IMR-90 (cell line): ENCODE results near the gene ABCC3. TPM values are rescaled to one million over a fixed set of nuclear protein-coding genes. Genes with fewer than 3 reads are reported as not detected.

Experiments
- ATAC-seq: fragments of 200-7000 bp; cut with Tn5 transposase; 2 replicates; pipeline ENCODE4 v1.9.1; 2020; ENCODE audit warnings: low read depth, mild to moderate bottlenecking, moderate library complexity
- BruUV-seq: library from RNA; stranded (reverse); fragments of 400-500 nt; replicated peaks from 2 replicates; lab custom pipeline; 2021; lab: Mats Ljungman, UMichigan
- CTCF ChIA-PET: fragments of 300-600 bp; formaldehyde crosslinking; extraction: SDS; loops from one replicate; lab custom pipeline; 2021; ENCODE audit warnings: antibody characterized with exemption; lab: Yijun Ruan, JAX
- POLR2A ChIA-PET: fragments of 300-600 bp; sonication (Branson Sonifier 250); formaldehyde crosslinking; loops from one replicate; lab custom pipeline; 2022; ENCODE audit warnings: antibody characterized with exemption; ENCODE audit not compliant: unreplicated experiment; lab: Charles Lee
- DNase-seq: peaks from one replicate; pipeline ENCODE4 v3.0.0; 2013
- H2AFZ ChIP-seq: replicated peaks from 2 replicates; pipeline ENCODE3; 2013; ENCODE audit warnings: low read length, mild to moderate bottlenecking; ENCODE audit not compliant: poor library complexity
- H2AK5ac ChIP-seq: 2 replicates; pipeline ENCODE4 v1.6.1; 2013; ENCODE audit warnings: low read depth, low read length, inconsistent platforms
- H2AK9ac ChIP-seq: replicated peaks from 2 replicates; pipeline ENCODE3; 2013; ENCODE audit warnings: mild to moderate bottlenecking, low read depth, low read length, moderate library complexity; ENCODE audit not compliant: poor library complexity
- H2BK120ac ChIP-seq: 2 replicates; pipeline ENCODE4 v1.6.1; 2013; ENCODE audit warnings: low read depth, low read length, inconsistent platforms
- H2BK15ac ChIP-seq: 3 replicates; pipeline ENCODE4 v1.6.1; 2013; ENCODE audit warnings: low read depth, low read length, inconsistent platforms
- H2BK20ac ChIP-seq: 2 replicates; pipeline ENCODE4 v1.6.1; 2013; ENCODE audit warnings: low read depth, mild to moderate bottlenecking, inconsistent platforms, low read length, moderate library complexity
- H2BK5ac ChIP-seq: 2 replicates; pipeline ENCODE4 v1.6.1; 2013; ENCODE audit warnings: mild to moderate bottlenecking, low read depth, low read length, inconsistent platforms; ENCODE audit not compliant: poor library complexity, severe bottlenecking
- H3K14ac ChIP-seq: replicated peaks from 2 replicates; pipeline ENCODE4 v1.6.1; 2013; ENCODE audit warnings: low read depth, low read length, inconsistent platforms
- H3K18ac ChIP-seq: 2 replicates; pipeline ENCODE4 v1.6.1; 2013; ENCODE audit warnings: low read depth, low read length, control low read depth
- H3K23ac ChIP-seq: 2 replicates; pipeline ENCODE4 v1.6.1; 2013; ENCODE audit warnings: low read depth, low read length, inconsistent platforms
- H3K27ac ChIP-seq: 2 replicates; pipeline ENCODE4 v1.5.1; 2013; ENCODE audit warnings: mild to moderate bottlenecking, control low read depth, low read length; ENCODE audit not compliant: insufficient read depth
- H3K27me3 ChIP-seq: 2 replicates; pipeline ENCODE4 v1.6.1; 2013; ENCODE audit warnings: low read length; ENCODE audit not compliant: control insufficient read depth, insufficient read depth
- H3K36me3 ChIP-seq: 2 replicates; pipeline ENCODE4 v1.6.1; 2013; ENCODE audit warnings: low read length, mixed read lengths; ENCODE audit not compliant: control insufficient read depth, insufficient read depth
- H3K4ac ChIP-seq: 2 replicates; pipeline ENCODE4 v1.6.1; 2013; ENCODE audit warnings: low read depth, low read length, inconsistent platforms
- H3K4me1 ChIP-seq: 2 replicates; pipeline ENCODE4 v1.6.1; 2013; ENCODE audit warnings: low read length, mixed read lengths; ENCODE audit not compliant: control insufficient read depth, insufficient read depth
- H3K4me2 ChIP-seq: 2 replicates; pipeline ENCODE4 v1.6.1; 2013; ENCODE audit warnings: low read depth, mild to moderate bottlenecking, control low read depth, low read length, moderate library complexity
- H3K4me3 ChIP-seq: 2 replicates; pipeline ENCODE4 v1.5.1; 2013; ENCODE audit warnings: low read depth, mild to moderate bottlenecking, control low read depth, low read length, moderate library complexity; ENCODE audit not compliant: insufficient read depth
- H3K56ac ChIP-seq: 2 replicates; pipeline ENCODE4 v1.6.1; 2013; ENCODE audit warnings: low read length, inconsistent platforms; ENCODE audit not compliant: insufficient read depth; ENCODE audit errors: extremely low read depth
- H3K79me1 ChIP-seq, 2 experiments: 2 replicates each; pipeline ENCODE4 v1.6.1; 2013; ENCODE audit warnings: low read length in 2 of 2, inconsistent platforms in 1 of 2, low read depth in 1 of 2
- H3K9ac ChIP-seq: 2 replicates; pipeline ENCODE4 v1.6.1; 2013; ENCODE audit warnings: low read depth, low read length, control low read depth
- H3K9me1 ChIP-seq: 2 replicates; pipeline ENCODE4 v1.6.1; 2013; ENCODE audit warnings: low read length, inconsistent platforms; ENCODE audit not compliant: insufficient read depth
- H3K9me3 ChIP-seq: 2 replicates; pipeline ENCODE4 v1.6.1; 2013; ENCODE audit warnings: low read length; ENCODE audit not compliant: control insufficient read depth, insufficient read depth
- H4K20me1 ChIP-seq: 2 replicates; pipeline ENCODE4 v1.6.1; 2013; ENCODE audit warnings: low read length, inconsistent platforms; ENCODE audit not compliant: insufficient read depth
- H4K5ac ChIP-seq: 2 replicates; pipeline ENCODE4 v1.6.1; 2013; ENCODE audit warnings: mild to moderate bottlenecking, low read depth, low read length, control low read depth
- H4K8ac ChIP-seq, 2 experiments: 2 replicates each; pipeline ENCODE4 v1.6.1; 2013; ENCODE audit warnings: low read depth in 2 of 2, low read length in 2 of 2, control low read depth in 1 of 2, inconsistent platforms in 1 of 2
- H4K91ac ChIP-seq: 2 replicates; pipeline ENCODE4 v1.6.1; 2013; ENCODE audit warnings: low read depth, low read length, inconsistent platforms; ENCODE audit not compliant: insufficient read depth
- RAD21 ChIP-seq: IDR thresholded peaks from 2 replicates; pipeline ENCODE4 v1.6.1; 2012; ENCODE audit warnings: low read length, improper control_type of control experiment
- RCOR1 ChIP-seq: IDR thresholded peaks from 2 replicates; pipeline ENCODE4 v1.6.1; 2012; ENCODE audit warnings: mild to moderate bottlenecking, low read length, improper control_type of control experiment; ENCODE audit not compliant: insufficient replicate concordance
- SMC3 ChIP-seq: fragments of 150-350 bp; IDR thresholded peaks from 2 replicates; pipeline ENCODE4 v1.6.1; 2016; ENCODE audit warnings: low read depth, mild to moderate bottlenecking, antibody characterized with exemption, low read length, moderate library complexity
- WGBS, 2 experiments: methylation state at CpG; one replicate each; pipeline versions ENCODE4 v1.1.5 to v1.1.7; 2013; ENCODE audit warnings: missing lambda C conversion rate in 2 of 2; ENCODE audit not compliant: insufficient read length in 1 of 2; ENCODE audit errors: extremely low coverage in 2 of 2; 5-methylcytosine and 5-hydroxymethylcytosine counted together
- dilution Hi-C: fragments of 300-500 bp; cut with HindIII; formaldehyde crosslinking; loops from one replicate; pipeline ENCODE4 v1.14.3; 2018; ENCODE audit warnings: low sequenced_read_pairs; ENCODE audit not compliant: unreplicated experiment
- in situ Hi-C: fragments of 300-500 bp; cut with MboI; formaldehyde crosslinking; loops from 3 replicates; pipeline ENCODE4 v1.14.3; 2019; ENCODE audit warnings: low sequenced_read_pairs, inconsistent platforms, mixed read lengths
- intact Hi-C: fragments of 100-400 bp; cut with micrococcal nuclease; formaldehyde crosslinking; loops from 2 replicates; pipeline ENCODE4 v1.10.0; 2022
- polyA plus RNA-seq, 3 experiments: library from polyadenylated mRNA; depleted of rRNA; stranded (reverse); fragments of >200 nt; gene quantifications; 2 replicates each; pipeline ENCODE4 v1.2.3, GENCODE V29; 2012; ENCODE audit warnings: low replicate concordance in 1 of 3
- total RNA-seq: library from RNA; depleted of rRNA; stranded (reverse); fragments of >200 nt; gene quantifications from 2 replicates; pipeline ENCODE4 v1.2.3, GENCODE V29; 2012
- TF ChIP-seq, protein P1 (sequence below): conservative IDR thresholded peaks from 2 replicates; pipeline ENCODE4 v1.5.1; 2012; ENCODE audit warnings: mild to moderate bottlenecking, low read depth, low read length, improper control_type of control experiment

ABCC3 gene
- total and polyA plus RNA-seq, 2 of the 4 experiments (the other 2 are of a cell fraction): 3.2 to 6.6 TPM

DNA sequence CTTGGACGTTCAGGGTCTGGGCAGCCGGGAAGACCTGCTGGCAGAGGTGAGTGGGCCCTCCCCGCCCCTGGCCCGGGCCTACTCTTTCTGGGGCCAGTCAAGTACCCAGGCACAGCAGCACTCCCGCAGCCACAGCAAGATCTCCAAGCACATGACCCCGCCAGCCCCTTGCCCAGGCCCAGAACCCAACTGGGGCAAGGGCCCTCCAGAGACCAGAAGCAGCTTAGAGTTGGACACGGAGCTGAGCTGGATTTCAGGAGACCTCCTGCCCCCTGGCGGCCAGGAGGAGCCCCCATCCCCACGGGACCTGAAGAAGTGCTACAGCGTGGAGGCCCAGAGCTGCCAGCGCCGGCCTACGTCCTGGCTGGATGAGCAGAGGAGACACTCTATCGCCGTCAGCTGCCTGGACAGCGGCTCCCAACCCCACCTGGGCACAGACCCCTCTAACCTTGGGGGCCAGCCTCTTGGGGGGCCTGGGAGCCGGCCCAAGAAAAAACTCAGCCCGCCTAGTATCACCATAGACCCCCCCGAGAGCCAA is 8.6 kb upstream of the ABCC3 start:
- Histone ChIP-seq H3K4me3 (no peak overlapping the region), H2BK5ac (no peak overlapping the region), H3K36me3 (no peaks in the 10 kb centered on the region), H2BK15ac (no peak overlapping the region), H4K91ac (no peak overlapping the region), H2AFZ (peak overlapping the region; percentile 71), H2AK5ac (no peak overlapping the region), H3K27ac (no peak overlapping the region), H3K79me1 (no peaks in the 10 kb centered on the region), H3K9me1 (no peaks in the 10 kb centered on the region), H4K8ac (no peak overlapping the region), H3K23ac (no peak overlapping the region), H3K14ac (no peak overlapping the region), H4K20me1 (no peaks in the 10 kb centered on the region), H3K27me3 (peaks cover 7% of the 10 kb centered on the region; the same call in 1 of the 2 replicates), H3K9me3 (no peaks in the 10 kb centered on the region), H2AK9ac (peak overlapping the region; percentile 9), H2BK120ac (no peak overlapping the region), H3K56ac (no peak overlapping the region), H2BK20ac (no peak overlapping the region), H3K4me2 (no peak overlapping the region), H4K5ac (no peak overlapping the region), H3K4me1 (peaks cover 5% of the 10 kb centered on the region), H3K18ac (no peak overlapping the region), H3K4ac (no peak overlapping the region), H3K9ac (no peak overlapping the region)
- intact Hi-C loops (loop anchor here (1.0 to 2.0 kb wide), 4 partner anchors 69 to 144 kb away; partner anchors contain the start of gene SPATA20), in situ Hi-C loops (loop anchor here (5.0 kb wide), 1 partner anchor 79 kb away; the partner anchor contains the start of gene SPATA20), dilution Hi-C loops (no loop called here)
- ChIA-PET POLR2A (no interaction called here), CTCF (interaction anchor here (0.6 to 1.7 kb wide), 5 partner anchors 66 to 79 kb away, joined by 4 to 8 read pairs (median 4); partner anchors contain the start of genes CACNA1G and SPATA20)
- no TSS peak for BruUV-seq
- ATAC-seq (peak; percentile 84), DNase-seq (peak; percentile 62)
- peak; percentile 92 for TF ChIP-seq SMC3
- TF ChIP-seq, protein P1, sequence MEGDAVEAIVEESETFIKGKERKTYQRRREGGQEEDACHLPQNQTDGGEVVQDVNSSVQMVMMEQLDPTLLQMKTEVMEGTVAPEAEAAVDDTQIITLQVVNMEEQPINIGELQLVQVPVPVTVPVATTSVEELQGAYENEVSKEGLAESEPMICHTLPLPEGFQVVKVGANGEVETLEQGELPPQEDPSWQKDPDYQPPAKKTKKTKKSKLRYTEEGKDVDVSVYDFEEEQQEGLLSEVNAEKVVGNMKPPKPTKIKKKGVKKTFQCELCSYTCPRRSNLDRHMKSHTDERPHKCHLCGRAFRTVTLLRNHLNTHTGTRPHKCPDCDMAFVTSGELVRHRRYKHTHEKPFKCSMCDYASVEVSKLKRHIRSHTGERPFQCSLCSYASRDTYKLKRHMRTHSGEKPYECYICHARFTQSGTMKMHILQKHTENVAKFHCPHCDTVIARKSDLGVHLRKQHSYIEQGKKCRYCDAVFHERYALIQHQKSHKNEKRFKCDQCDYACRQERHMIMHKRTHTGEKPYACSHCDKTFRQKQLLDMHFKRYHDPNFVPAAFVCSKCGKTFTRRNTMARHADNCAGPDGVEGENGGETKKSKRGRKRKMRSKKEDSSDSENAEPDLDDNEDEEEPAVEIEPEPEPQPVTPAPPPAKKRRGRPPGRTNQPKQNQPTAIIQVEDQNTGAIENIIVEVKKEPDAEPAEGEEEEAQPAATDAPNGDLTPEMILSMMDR: peak; percentile 70
- peak; percentile 79 for TF ChIP-seq RAD21
- no peak for TF ChIP-seq RCOR1
- 75% methylated on average over 5 of the region's 19 CpGs; no CpG with 5 or more reads in 1 of the 2 experiments for WGBS, 2 experiments
